HEK293 (cell line): ENCODE measurements around the gene LCN6.

ENCODE experiments used
- CTCF ChIA-PET: fragments of 350-600 bp; formaldehyde crosslinking; extraction: SDS; loops from one replicate; lab custom pipeline; 2021; ENCODE audit warnings: antibody characterized with exemption; lab: Yijun Ruan, JAX
- POLR2A ChIA-PET: fragments of 300-600 bp; formaldehyde crosslinking; extraction: SDS; loops from one replicate; lab custom pipeline; 2020; ENCODE audit warnings: antibody characterized with exemption, inconsistent platforms; lab: Yijun Ruan, JAX
- H3K27ac ChIP-seq: fragments of 200-500 bp; sonication (Bioruptor generic); 2 replicates; pipeline ENCODE4 v1.5.1; 2014; ENCODE audit warnings: low read depth, low read length, control low read depth, inconsistent platforms; ENCODE audit errors: extremely low read depth
- H3K36me3 ChIP-seq, 2 experiments: fragments of 200-500 bp in 1 of 2; sonication (Bioruptor generic) in 1 of 2; 1 replicate in 1 of 2; 2 replicates in 1 of 2; pipeline ENCODE4 v1.5.1; 2014 to 2017; ENCODE audit warnings: inconsistent platforms in 2 of 2, low read length in 2 of 2; ENCODE audit not compliant: control insufficient read depth in 2 of 2, insufficient read depth in 1 of 2
- H3K4me1 ChIP-seq: fragments of 200-500 bp; sonication (Bioruptor generic); 2 replicates; pipeline ENCODE4 v1.5.1; 2014; ENCODE audit warnings: mild to moderate bottlenecking, low read length, inconsistent platforms; ENCODE audit not compliant: control insufficient read depth, insufficient read depth
- H3K4me3 ChIP-seq: 2 replicates; pipeline ENCODE4 v1.5.1; 2011; ENCODE audit warnings: low read depth, mild to moderate bottlenecking, control low read depth, low read length, moderate library complexity
- H3K9me3 ChIP-seq: fragments of 200-500 bp; sonication (Bioruptor generic); 2 replicates; pipeline ENCODE4 v1.5.1; 2014; ENCODE audit warnings: low read depth, low read length, inconsistent platforms; ENCODE audit not compliant: control insufficient read depth, insufficient read depth
- GLIS1 ChIP-seq: fragments of 450-650 bp; formaldehyde crosslinking; IDR thresholded peaks from 2 replicates; pipeline ENCODE4 v1.5.1; 2016; ENCODE audit warnings: missing biosample characterization, missing genetic modification characterization
- HIC1 ChIP-seq: fragments of 450-650 bp; formaldehyde crosslinking; IDR thresholded peaks from 2 replicates; pipeline ENCODE4 v1.5.1; 2016; ENCODE audit warnings: missing biosample characterization, missing genetic modification characterization
- KLF1 ChIP-seq: fragments of 450-650 bp; formaldehyde crosslinking; IDR thresholded peaks from 2 replicates; pipeline ENCODE4 v1.5.1; 2016; ENCODE audit warnings: missing biosample characterization, missing genetic modification characterization
- KLF8 ChIP-seq: fragments of 450-650 bp; formaldehyde crosslinking; IDR thresholded peaks from 2 replicates; pipeline ENCODE4 v1.5.1; 2016; ENCODE audit warnings: missing biosample characterization, missing genetic modification characterization
- OSR2 ChIP-seq: fragments of 450-650 bp; formaldehyde crosslinking; IDR thresholded peaks from 2 replicates; pipeline ENCODE4 v1.5.1; 2016; ENCODE audit warnings: missing biosample characterization, missing genetic modification characterization
- PATZ1 ChIP-seq: fragments of 450-650 bp; formaldehyde crosslinking; IDR thresholded peaks from 2 replicates; pipeline ENCODE4 v1.5.1; 2016; ENCODE audit warnings: missing biosample characterization, missing genetic modification characterization
- PBX3 ChIP-seq: sonication (generic); formaldehyde crosslinking; IDR thresholded peaks from 2 replicates; pipeline ENCODE4 v1.8.1; 2022; ENCODE audit warnings: mild to moderate bottlenecking, moderate library complexity, missing genetic modification reagents
- PRDM6 ChIP-seq: fragments of 450-650 bp; formaldehyde crosslinking; IDR thresholded peaks from 2 replicates; pipeline ENCODE4 v1.5.1; 2017; ENCODE audit warnings: missing biosample characterization, missing genetic modification characterization
- SP3 ChIP-seq: fragments of 450-650 bp; formaldehyde crosslinking; IDR thresholded peaks from 2 replicates; pipeline ENCODE4 v1.5.1; 2016; ENCODE audit warnings: missing biosample characterization, missing genetic modification characterization
- ZBTB1 ChIP-seq: fragments of 450-650 bp; formaldehyde crosslinking; IDR thresholded peaks from 2 replicates; pipeline ENCODE4 v1.5.1; 2016; ENCODE audit warnings: missing biosample characterization, missing genetic modification characterization
- ZFHX2 ChIP-seq: fragments of 450-650 bp; formaldehyde crosslinking; conservative IDR thresholded peaks from 2 replicates; pipeline ENCODE4 v1.5.1; 2016; ENCODE audit warnings: missing biosample characterization, missing genetic modification characterization
- ZNF10 ChIP-seq: fragments of 450-650 bp; formaldehyde crosslinking; IDR thresholded peaks from 2 replicates; pipeline ENCODE4 v1.5.1; 2017; ENCODE audit warnings: missing biosample characterization, missing genetic modification characterization
- ZNF140 ChIP-seq: fragments of 450-650 bp; formaldehyde crosslinking; IDR thresholded peaks from 2 replicates; pipeline ENCODE4 v1.5.1; 2016; ENCODE audit warnings: missing biosample characterization, missing genetic modification characterization
- ZNF223 ChIP-seq: fragments of 450-650 bp; formaldehyde crosslinking; IDR thresholded peaks from 2 replicates; pipeline ENCODE4 v1.5.1; 2016; ENCODE audit warnings: missing biosample characterization, missing genetic modification characterization
- ZNF366 ChIP-seq: fragments of 450-650 bp; formaldehyde crosslinking; conservative IDR thresholded peaks from 2 replicates; pipeline ENCODE4 v1.5.1; 2016; ENCODE audit warnings: missing biosample characterization, missing genetic modification characterization
- ZNF394 ChIP-seq: fragments of 450-650 bp; formaldehyde crosslinking; IDR thresholded peaks from 2 replicates; pipeline ENCODE4 v1.5.1; 2016; ENCODE audit warnings: missing biosample characterization, missing genetic modification characterization, mild to moderate bottlenecking, moderate library complexity, borderline replicate concordance
- ZNF518A ChIP-seq: fragments of 450-650 bp; formaldehyde crosslinking; conservative IDR thresholded peaks from 2 replicates; pipeline ENCODE4 v1.5.1; 2016; ENCODE audit warnings: low read depth, missing biosample characterization, missing genetic modification characterization
- ZNF549 ChIP-seq: fragments of 450-650 bp; IDR thresholded peaks from 2 replicates; pipeline ENCODE4 v1.5.1; 2018; ENCODE audit warnings: missing biosample characterization, missing genetic modification characterization, mild to moderate bottlenecking, inconsistent platforms, moderate library complexity
- ZNF629 ChIP-seq: fragments of 450-650 bp; formaldehyde crosslinking; IDR thresholded peaks from 2 replicates; pipeline ENCODE4 v1.5.1; 2017; ENCODE audit warnings: missing biosample characterization, missing genetic modification characterization
- ZNF645 ChIP-seq: fragments of 450-650 bp; formaldehyde crosslinking; IDR thresholded peaks from 2 replicates; pipeline ENCODE4; 2016; ENCODE audit warnings: missing biosample characterization, missing genetic modification characterization
- ZNF658 ChIP-seq: fragments of 450-650 bp; formaldehyde crosslinking; IDR thresholded peaks from 2 replicates; pipeline ENCODE4; 2016; ENCODE audit warnings: missing biosample characterization, missing genetic modification characterization

Gene LCN6

GRCh38 chr9:136771907-136772415 is 23.6 kb upstream of the LCN6 start:
- H3K4me1 ChIP-seq, result no peaks in the 10 kb centered on the region
- ChIA-PET POLR2A (no interaction called here), CTCF (interaction anchor here (0.8 to 3.7 kb wide), 10 partner anchors 7 to 257 kb away, joined by 3 to 30 read pairs (median 6); partner anchors contain the start of genes LCN8 and TMEM141)
- no peak overlapping the region for H3K4me3 ChIP-seq
- no peak overlapping the region for H3K27ac ChIP-seq
- H3K36me3 ChIP-seq, result no peaks in the 10 kb centered on the region
- TF ChIP-seq KLF1 (tag by site-specific recombination) (0 out of 2 replicates have a peak, but pooled peaks have one; percentile 23), PBX3 (no peak), ZNF10 (no peak), ZFHX2 (tag by site-specific recombination) (no peak), ZNF518A (tag by site-specific recombination) (no peak), PRDM6 (tag by site-specific recombination) (no peak), HIC1 (tag by site-specific recombination) (no peak), ZNF629 (tag by site-specific recombination) (no peak)
- H3K9me3 ChIP-seq, result no peaks in the 10 kb centered on the region

GRCh38 chr9:136769710-136770191 is 21.4 kb upstream of the LCN6 start:
- H3K36me3 ChIP-seq, result no peaks in the 10 kb centered on the region
- H3K9me3 ChIP-seq, result no peaks in the 10 kb centered on the region
- ChIA-PET CTCF (interaction anchor here (0.6 to 4.7 kb wide), 7 partner anchors 10 to 1286 kb away, joined by 3 to 79 read pairs (median 4); partner anchors contain the start of gene LCN8), POLR2A (no interaction called here)
- H3K4me3 ChIP-seq, result no peak overlapping the region
- no peak overlapping the region for H3K27ac ChIP-seq
- H3K4me1 ChIP-seq, result no peaks in the 10 kb centered on the region
- peak; percentile 84; the same call in 1 of the 2 replicates for TF ChIP-seq ZNF394 (tag by site-specific recombination)
- TF ChIP-seq GLIS1, result peak; percentile 65
- no peak for TF ChIP-seq ZBTB1 (tag by site-specific recombination)
- TF ChIP-seq OSR2 (tag by site-specific recombination), result no peak
- TF ChIP-seq ZNF366 (tag by site-specific recombination), result no peak
- TF ChIP-seq ZNF549 (tag by site-specific recombination), result no peak
- TF ChIP-seq KLF8, result peak; percentile 28; the same call in 1 of the 2 replicates
- TF ChIP-seq ZNF140, result no peak
- 0 out of 2 replicates have a peak, but pooled peaks have one; percentile 11 for TF ChIP-seq ZNF223 (tag by site-specific recombination)
- TF ChIP-seq SP3 (tag by site-specific recombination), result no peak
- 0 out of 2 replicates have a peak, but pooled peaks have one; percentile 28 for TF ChIP-seq KLF1 (tag by site-specific recombination)
- TF ChIP-seq ZNF658 (tag by site-specific recombination), result no peak
- peak; percentile 62 for TF ChIP-seq PATZ1 (tag by site-specific recombination)
- TF ChIP-seq ZNF645, result no peak
